Tibial artery (tissue), 4 donors: ENCODE data around the gene RNF207.

Experiments
- DNase-seq, 2 donors: peaks; one replicate each; pipeline ENCODE4 v3.0.0-alpha.2; 2019
- H3K27ac ChIP-seq, 2 donors: fragments of 200-600 bp; sonication (generic) in 1 of 2; 1 replicate in 1 of 2; 2 replicates in 1 of 2; pipeline ENCODE4 v1.5.1; 2018 to 2019; ENCODE audit warnings: mild to moderate bottlenecking in 1 of 2
- H3K27me3 ChIP-seq, 2 donors: fragments of 200-600 bp; sonication (generic) in 1 of 2; one replicate each; pipeline versions ENCODE4 v1.5.1 to v1.6.0; 2016 to 2019
- H3K36me3 ChIP-seq, 3 donors: fragments of 200-600 bp; sonication (generic) in 2 of 3; one replicate each; pipeline ENCODE4 v1.5.1; 2016 to 2019; ENCODE audit warnings: mild to moderate bottlenecking in 2 of 3
- H3K4me1 ChIP-seq, 4 donors: fragments of 200-600 bp; sonication (generic) in 2 of 4; 1 replicate in 3 of 4; 2 replicates in 1 of 4; pipeline ENCODE4 v1.5.1; 2016 to 2019
- H3K4me3 ChIP-seq, 2 donors: fragments of 200-600 bp; sonication (generic) in 1 of 2; 1 replicate in 1 of 2; 2 replicates in 1 of 2; pipeline ENCODE4 v1.5.1; 2018 to 2019; ENCODE audit warnings: mild to moderate bottlenecking in 2 of 2
- H3K9me3 ChIP-seq, 3 donors: fragments of 200-600 bp; sonication (generic) in 1 of 3; one replicate each; pipeline ENCODE4 v1.5.1; 2016 to 2019
- CTCF ChIP-seq, 2 experiments: fragments of 200-600 bp in 1 of 2; fragments of 450-650 bp in 1 of 2; IDR thresholded peaks; one replicate each; pipeline ENCODE4 v1.5.1; 2017 to 2019; ENCODE audit warnings: antibody characterized with exemption in 2 of 2, mild to moderate bottlenecking in 1 of 2, moderate library complexity in 1 of 2
- intact Hi-C: fragments of 100-400 bp; cut with DNase I; formaldehyde crosslinking; loops from one replicate; pipeline ENCODE4 v1.15.0; 2023; ENCODE audit warnings: low total_unique reads

The RNF207 gene

GRCh38 chr1:6166221-6166620 lies 39.7 kb upstream of the RNF207 start:
- Histone ChIP-seq H3K36me3 (no peaks in the 10 kb centered on the region), H3K27me3 (peaks cover 0 to 72% of the 10 kb centered on the region in 2 donors), H3K4me3 (no peak overlapping the region), H3K4me1 (no peaks in the 10 kb centered on the region), H3K27ac (no peak overlapping the region), H3K9me3 (no peaks in the 10 kb centered on the region)
- no peak for TF ChIP-seq CTCF (IDR thresholded peaks at IDR 0.05)
- no peak for DNase-seq
- intact Hi-C loops, result no loop called here

DNA sequence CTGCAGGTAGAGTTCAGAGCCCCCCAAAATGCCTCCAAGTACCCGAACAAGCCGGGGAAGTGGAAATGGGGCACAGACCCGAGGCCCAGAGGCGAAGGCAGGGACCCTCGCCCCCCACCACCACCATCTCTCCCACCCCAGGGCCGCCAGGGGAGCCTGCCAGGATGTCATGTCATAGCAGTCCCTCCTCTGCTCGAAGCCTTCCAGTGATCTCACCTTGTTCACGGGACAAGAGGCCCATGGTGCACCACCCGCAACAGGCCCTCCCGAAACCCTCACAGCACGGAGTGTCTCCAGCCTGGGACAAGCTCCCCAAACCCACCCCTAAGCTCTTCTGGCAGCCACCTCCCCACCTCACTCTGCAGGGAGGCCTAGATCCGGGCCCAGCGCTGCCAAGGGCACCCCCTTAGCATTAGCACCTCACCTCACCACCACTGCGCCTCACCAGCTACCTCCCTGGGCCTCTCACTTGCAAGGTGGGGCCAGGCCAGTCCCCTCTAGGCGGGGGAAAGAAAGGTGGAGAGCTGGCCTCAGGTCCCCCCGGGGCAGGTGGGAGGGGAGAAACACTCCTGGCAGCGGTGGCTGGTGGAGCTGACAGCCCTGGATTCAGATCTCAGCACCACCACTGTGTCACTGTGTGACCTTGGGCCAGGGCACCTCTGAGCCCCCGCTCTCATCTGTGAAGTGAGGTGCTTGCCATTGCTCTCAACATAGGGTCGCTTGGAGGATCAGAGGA lies 39.1 kb upstream of the RNF207 start:
- DNase-seq, result no peak
- Histone ChIP-seq H3K9me3 (no peaks in the 10 kb centered on the region), H3K36me3 (no peaks in the 10 kb centered on the region), H3K27me3 (peaks cover 0 to 73% of the 10 kb centered on the region in 2 donors), H3K4me1 (no peaks in the 10 kb centered on the region), H3K4me3 (no peak overlapping the region), H3K27ac (no peak overlapping the region)
- intact Hi-C loops, result no loop called here
- TF ChIP-seq CTCF (IDR thresholded peaks at IDR 0.05), result no peak

DNA sequence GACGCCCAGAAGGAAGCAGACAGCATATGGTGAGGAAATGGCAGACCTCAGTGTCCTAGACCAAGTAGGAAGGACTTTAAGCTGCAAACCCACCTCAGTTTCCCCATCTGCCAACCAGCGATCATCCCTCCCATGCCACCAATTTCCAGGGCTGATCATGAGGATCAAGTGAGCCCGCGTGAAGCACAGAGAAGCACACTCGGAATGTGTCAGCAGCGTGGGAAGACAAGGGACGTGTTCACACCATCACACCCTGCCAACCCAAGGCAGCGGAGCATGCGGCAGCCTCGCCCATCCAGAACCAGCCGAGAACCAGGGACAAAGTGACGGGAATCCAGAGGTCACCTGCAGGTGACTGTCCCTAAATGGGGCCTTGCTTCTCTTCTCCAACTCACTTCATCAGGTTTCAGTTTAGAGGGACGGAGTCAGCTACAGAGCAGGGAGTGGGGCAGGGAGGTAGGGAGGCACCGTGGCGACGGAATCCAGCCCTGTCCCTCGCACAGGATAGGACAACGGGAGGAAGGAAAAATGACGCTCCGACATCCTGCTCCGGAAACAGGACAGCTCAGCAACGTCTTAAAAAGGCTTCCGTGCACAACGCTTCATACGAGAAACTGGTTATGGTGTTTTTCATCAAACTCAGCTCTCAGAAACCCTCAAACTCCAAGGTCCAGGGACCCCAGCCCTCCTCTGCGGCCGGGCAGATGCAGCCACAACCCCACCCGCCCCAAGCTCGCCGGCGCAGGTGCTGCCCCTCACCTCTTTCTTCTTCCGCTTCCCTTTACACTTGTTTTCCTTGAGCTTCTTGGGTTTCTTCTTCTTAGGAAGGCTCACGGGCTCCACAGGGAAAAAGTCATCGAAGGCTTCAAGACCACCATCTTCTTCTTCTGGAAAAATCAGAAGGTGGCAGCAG lies 38.3 kb upstream of the RNF207 start:
- no peak for TF ChIP-seq CTCF (IDR thresholded peaks at IDR 0.05)
- Histone ChIP-seq H3K27me3 (peaks cover 0 to 75% of the 10 kb centered on the region in 2 donors), H3K4me3 (no peak overlapping the region), H3K36me3 (no peaks in the 10 kb centered on the region), H3K4me1 (no peaks in the 10 kb centered on the region), H3K9me3 (no peaks in the 10 kb centered on the region), H3K27ac (no peak overlapping the region)
- no peak for DNase-seq
- intact Hi-C loops, result no loop called here

DNA sequence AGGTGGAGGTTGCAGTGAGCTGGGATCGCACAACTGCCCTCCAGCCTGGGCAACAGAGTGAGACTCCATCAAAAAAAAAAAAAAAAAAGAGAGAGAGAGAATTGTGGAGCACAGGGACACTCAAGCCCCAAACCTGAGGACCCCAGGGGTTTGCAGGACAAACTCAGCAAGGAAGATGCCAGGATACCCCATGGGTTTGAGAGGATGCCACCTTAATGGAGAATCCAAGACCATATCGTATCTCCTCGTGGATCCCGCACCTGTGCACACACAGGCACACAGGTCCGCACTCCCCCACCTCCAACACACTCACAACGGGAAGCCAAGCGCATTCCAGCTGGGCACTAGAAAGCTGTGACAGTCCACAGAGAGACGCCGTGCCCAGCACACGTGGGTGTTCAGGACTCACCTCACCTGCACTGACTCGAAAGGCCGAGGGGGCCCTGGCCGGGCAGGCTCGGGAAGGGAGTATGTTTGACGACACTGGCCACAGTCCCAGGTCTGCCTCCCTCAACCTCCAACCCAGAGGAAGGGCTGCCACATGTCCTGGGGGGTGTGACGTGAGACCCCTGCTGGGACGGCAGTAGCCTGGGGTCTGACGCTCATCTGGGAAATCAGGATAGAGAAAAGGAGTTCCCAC lies 36.9 kb upstream of the RNF207 start:
- TF ChIP-seq CTCF (IDR thresholded peaks at IDR 0.05), result no peak
- H3K4me3 ChIP-seq, result no peak overlapping the region
- H3K9me3 ChIP-seq, result no peaks in the 10 kb centered on the region
- intact Hi-C loops, result no loop called here
- no peak for DNase-seq
- H3K27me3 ChIP-seq, result peaks cover 0 to 77% of the 10 kb centered on the region in 2 donors
- no peak overlapping the region for H3K27ac ChIP-seq
- no peaks in the 10 kb centered on the region for H3K4me1 ChIP-seq
- H3K36me3 ChIP-seq, result no peaks in the 10 kb centered on the region

DNA sequence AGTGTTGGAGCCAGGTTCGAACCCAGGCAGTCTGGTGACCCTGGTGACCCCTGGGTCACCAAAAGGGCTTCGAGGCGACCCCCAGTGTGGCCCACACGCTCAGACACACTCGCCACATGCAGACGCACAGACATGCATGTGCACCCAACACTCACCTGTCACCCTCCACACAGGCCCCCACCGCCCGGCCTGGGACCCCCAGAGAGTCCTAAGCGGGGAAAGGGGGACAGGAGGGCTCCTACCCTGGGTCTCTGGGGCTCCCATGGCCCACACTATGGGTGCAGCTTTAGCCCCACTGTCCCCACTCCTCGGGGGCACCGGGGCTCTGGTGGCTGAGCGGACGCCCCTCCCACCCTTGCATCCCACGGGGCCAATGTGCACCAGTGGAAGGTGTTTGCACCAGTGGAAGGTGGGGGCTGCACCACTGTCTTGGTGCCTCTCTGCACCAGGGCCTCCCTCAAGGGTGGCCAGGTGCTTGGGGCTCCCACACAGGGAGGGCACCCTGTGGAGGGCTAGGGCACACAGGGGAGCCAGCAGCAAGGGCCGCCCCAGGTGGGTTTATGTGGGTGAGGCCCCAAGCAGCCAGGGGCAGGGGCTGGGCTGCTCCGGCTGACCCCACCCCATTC lies 35.7 kb upstream of the RNF207 start:
- no peak for TF ChIP-seq CTCF (IDR thresholded peaks at IDR 0.05)
- Histone ChIP-seq H3K9me3 (no peaks in the 10 kb centered on the region), H3K27me3 (peaks cover 0 to 76% of the 10 kb centered on the region in 2 donors), H3K27ac (no peak overlapping the region), H3K4me1 (no peaks in the 10 kb centered on the region), H3K36me3 (no peaks in the 10 kb centered on the region), H3K4me3 (no peak overlapping the region)
- DNase-seq, result no peak
- intact Hi-C loops, result no loop called here
